OCI-LY7 (cell line): ENCODE results near the gene TCAP.

Experiments
- EZH2phosphoT487 ChIP-seq: fragments of 200-600 bp; sonication (generic); IDR thresholded peaks from 2 replicates; pipeline ENCODE4 v1.6.1; 2018; ENCODE audit warnings: low read depth, borderline replicate concordance, mild to moderate bottlenecking, mixed run types, antibody characterized with exemption, low read length, moderate library complexity, mixed read lengths
- TF ChIP-seq, protein P1 (sequence below): fragments of 200-600 bp; sonication (generic); conservative IDR thresholded peaks from 2 replicates; pipeline ENCODE4 v1.5.1; 2014; ENCODE audit warnings: mild to moderate bottlenecking, antibody characterized with exemption, low read length, moderate library complexity, mixed read lengths

DNA sequence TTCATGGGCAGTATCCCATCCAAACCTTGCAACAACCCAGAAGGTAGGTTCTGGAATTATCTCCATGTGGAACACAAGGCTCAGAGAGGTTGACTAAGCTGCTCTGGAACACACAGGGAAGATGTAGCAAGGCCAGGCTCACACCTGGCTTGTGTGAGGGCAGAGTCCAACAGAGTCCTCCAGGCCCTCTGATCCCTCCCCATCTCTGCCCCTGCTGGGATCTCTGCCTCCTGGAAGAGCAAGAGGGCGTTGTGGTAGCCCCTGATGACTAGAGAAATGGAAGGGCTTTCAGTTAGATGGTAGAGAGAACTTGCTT, 45.4 kb upstream of the TCAP start:
- TF ChIP-seq, protein P1, sequence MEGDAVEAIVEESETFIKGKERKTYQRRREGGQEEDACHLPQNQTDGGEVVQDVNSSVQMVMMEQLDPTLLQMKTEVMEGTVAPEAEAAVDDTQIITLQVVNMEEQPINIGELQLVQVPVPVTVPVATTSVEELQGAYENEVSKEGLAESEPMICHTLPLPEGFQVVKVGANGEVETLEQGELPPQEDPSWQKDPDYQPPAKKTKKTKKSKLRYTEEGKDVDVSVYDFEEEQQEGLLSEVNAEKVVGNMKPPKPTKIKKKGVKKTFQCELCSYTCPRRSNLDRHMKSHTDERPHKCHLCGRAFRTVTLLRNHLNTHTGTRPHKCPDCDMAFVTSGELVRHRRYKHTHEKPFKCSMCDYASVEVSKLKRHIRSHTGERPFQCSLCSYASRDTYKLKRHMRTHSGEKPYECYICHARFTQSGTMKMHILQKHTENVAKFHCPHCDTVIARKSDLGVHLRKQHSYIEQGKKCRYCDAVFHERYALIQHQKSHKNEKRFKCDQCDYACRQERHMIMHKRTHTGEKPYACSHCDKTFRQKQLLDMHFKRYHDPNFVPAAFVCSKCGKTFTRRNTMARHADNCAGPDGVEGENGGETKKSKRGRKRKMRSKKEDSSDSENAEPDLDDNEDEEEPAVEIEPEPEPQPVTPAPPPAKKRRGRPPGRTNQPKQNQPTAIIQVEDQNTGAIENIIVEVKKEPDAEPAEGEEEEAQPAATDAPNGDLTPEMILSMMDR, result no peak
- no peak for TF ChIP-seq EZH2phosphoT487
